ENCODE results near the gene C1D. TPM values are rescaled to one million over a fixed set of nuclear protein-coding genes. Genes with fewer than 3 reads are reported as not detected.

The C1D gene
- total RNA-seq, 1 donor from 2014 or later: 16.1 TPM

DNA sequence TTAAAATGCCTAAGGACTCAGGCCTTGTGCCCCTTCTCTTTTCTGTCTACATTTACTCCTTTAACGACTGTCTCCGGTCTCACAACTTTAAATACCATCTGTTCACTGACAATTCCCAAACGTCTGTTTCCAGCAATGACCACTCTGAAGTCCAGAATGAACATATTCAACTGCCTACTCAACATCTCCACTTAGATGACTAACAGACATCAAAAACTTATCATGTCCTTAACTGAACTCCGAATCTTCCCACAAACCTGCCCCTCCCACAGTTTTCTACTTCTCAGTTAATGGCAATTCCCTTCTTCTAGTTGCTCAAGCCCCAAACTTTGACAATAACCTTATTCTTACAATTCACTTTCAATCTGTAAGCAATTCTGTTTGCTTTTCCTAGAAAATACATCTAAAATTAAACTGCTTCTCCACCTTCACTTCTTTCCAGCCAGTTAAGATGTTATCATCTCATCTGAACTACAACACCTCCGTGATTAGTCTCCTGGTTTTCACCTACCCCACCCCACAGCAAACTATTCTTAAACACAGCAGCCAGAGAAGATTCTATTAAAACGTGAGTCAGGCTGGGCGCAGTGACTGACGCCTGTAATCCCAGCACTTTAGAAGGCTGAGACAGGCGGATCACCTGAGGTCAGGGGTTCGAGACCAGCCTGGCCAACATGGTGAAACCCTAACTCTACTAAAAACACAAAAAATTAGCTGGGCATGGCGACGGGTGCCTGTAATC, 2.8 kb downstream of the C1D start:
- DNase-seq (ENCODE audit: low read depth, low spot score): no peak

DNA sequence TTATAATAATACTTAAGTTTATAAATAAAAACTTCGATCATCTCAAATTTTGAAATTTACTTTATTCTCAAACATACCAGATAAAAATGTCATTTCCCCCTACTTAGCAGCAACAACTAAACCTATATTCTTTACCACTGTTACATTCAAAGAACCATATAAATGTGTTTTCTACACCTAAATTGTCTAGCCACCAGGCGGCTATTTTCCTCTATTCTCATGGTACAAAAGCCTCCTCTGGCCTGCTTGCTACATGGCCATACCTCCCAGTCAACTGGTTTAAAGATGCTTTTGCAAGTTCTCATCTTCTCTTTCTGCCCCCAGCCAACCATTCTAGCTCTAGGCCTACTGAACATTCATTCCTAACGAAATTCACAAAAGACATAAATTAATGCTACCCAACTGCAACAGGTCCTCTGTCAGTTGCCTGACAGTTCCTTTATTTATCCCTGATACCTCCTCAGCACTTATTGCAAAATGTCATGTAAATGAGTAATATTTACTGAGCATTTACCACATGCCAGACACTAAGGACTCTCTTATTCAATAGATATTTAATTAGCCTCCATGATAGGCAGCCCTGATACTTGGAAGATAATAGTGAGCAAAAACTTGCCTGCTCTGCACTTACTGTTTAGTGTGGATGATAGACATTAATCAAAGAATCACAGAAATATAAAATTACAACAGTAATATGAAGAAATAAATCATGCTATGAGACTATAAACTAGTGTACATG, 5.0 kb downstream of the C1D start:
- no peak for DNase-seq (ENCODE audit: low read depth, low spot score)

- no peak for DNase-seq (ENCODE audit: low read depth, low spot score)
Measured at GRCh38 chr2:68052717-68053422, 9.9 kb downstream of the C1D start.

DNA sequence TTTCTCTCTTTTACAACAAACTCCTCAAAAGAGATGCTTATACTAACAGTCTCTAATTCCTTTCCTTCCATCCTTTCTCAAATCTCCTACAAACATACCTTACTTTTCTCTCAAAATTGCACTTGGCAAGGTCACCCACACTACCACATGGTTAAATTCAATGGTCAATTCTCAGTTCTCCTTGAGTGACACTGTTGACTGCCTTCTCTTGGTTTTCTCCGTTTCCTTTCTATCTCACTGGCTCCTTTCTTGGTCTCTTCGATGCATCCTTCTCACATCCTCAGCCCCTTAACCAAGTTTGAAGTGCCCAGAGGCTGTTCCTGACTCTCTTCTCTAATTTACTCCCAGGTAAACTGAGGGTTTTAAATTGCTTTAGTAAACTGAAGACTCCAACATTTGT, 12.5 kb downstream of the C1D start:
- no peak for DNase-seq (ENCODE audit: low read depth, low spot score)

DNA sequence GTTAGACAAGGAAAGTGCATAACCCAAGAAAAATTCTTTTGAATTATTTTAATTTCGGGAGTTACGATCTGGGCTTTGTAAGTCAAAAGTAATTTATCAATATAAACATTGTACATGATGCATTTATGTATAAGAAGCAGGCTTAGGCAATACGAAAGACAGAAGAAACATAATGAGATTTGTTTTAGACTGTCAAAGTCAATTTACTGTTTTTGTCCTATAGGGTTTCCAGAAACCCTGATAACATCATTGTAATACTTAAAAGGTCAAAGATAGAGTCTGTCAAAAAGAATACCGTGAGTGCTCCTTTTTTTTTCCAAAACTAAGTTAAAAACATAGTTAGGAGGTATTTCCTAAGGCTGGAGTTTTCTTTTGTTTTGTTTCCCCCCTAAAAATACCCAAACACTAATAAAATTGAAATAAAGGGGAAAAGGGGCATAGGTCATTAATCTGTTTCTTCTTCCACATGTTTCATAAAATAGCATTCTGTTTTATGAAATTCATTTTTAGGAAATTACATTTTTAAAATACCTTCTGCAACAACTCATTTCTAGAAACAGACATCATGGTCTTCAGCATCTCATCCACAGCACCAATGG, 16.1 kb downstream of the C1D start:
- DNase-seq (ENCODE audit: low read depth, low spot score): no peak

- no peak for DNase-seq (ENCODE audit: low read depth, low spot score)
Measured at GRCh38 chr2:68046224-68046623, 16.6 kb downstream of the C1D start.

DNA sequence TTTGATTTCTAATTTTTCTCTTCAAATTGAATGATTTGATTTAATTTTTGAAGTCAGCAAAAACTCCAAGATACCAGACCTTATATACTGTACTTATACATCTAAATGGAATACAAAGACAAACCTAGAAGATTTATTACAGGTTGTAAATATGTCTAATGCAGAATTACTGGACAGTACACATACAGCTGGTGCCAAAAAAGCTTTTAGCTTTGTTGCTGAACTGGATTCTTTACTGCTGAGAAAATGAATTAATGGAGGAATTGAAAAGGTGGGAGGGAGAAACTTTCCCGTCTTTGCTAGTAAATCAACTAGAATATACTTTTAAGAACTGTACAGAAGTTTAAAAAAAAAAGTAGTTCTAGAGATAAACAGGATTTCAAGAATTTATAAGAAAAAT, 17.5 kb downstream of the C1D start:
- no peak for DNase-seq (ENCODE audit: low read depth, low spot score)

- no peak for DNase-seq (ENCODE audit: low read depth, low spot score)
Measured at GRCh38 chr2:68044099-68044498, 18.7 kb downstream of the C1D start.

DNA sequence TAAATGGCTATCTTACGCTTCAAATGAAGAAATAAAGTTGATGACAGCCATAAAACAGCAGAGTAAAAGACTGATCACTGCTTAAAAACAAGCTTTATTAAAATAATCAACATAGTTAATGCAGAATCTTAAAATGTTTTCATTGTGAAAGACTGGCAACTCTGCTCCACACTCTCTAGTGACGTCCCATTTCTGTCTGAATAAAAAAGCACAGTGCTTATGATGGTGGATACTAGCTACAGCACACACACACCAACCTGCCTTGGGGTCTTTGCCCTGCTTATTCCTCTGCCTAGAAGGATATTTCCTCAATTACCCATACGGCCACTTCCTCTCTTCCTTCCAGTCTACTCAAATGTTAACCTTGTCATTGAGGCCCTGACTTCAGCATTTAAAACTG, 19.1 kb downstream of the C1D start:
- DNase-seq (ENCODE audit: low read depth, low spot score): no peak

DNA sequence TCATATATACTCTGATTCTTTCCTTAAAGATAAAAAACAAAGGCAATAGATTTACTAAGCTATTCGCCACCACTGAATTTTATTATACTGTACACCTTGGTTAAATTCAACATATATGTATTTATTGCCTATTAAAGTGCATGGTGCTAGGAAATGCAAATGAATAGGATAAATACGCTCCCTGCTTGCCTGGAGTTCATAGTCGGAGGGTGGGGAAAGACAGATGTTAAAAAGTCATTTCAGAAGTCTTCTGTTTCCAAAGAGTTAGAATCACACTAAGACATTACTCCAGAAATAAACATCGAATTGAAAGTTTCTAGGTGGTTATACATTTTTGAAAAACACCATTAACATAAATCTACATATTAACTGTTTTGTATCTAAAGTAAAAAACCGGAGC, 19.8 kb downstream of the C1D start:
- DNase-seq (ENCODE audit: low read depth, low spot score): no peak

DNA sequence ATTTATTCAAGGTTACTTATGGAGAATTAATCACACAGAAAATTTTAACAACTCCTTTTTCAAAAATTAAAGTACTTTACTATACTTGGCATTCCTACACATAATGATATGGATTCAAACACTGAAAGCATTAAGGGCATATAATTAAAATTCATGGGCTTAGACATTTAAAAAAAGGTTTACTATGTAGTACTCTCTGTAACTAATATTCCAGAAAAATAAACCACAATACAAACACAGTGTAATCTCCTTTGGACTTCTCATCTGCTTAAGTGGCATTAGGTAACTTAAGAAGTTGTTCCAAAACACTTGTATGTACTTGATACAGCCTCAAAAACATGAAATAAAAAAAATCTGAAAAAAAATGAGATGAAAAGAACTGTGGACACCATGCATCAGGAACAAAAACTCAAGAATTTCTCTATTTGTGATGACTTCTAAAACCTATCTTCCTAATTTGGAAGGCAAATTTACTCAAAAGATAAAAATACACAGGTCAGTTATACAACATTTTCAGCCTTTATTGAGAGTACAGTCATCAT, 21.0 kb downstream of the C1D start:
- DNase-seq (ENCODE audit: low read depth, low spot score): no peak

DNA sequence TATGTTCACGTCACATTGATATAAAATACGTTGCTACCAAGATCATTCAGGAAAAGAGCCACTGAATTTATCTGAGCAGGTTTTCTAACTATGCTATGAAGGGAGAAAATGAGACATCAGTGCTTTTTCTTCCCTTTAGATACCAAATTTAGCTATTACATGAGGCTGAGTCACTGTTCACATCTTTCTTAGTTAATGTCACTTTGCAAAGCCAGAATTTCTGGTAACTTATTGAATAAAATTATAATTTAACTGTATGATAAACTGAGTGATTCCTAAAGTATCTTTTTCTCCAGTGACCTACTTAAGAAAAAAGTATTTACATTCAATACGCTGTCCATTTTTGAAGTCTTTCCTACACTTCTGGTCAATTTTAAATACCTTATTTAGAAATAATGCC, 22.7 kb downstream of the C1D start:
- DNase-seq (ENCODE audit: low read depth, low spot score): no peak

DNA sequence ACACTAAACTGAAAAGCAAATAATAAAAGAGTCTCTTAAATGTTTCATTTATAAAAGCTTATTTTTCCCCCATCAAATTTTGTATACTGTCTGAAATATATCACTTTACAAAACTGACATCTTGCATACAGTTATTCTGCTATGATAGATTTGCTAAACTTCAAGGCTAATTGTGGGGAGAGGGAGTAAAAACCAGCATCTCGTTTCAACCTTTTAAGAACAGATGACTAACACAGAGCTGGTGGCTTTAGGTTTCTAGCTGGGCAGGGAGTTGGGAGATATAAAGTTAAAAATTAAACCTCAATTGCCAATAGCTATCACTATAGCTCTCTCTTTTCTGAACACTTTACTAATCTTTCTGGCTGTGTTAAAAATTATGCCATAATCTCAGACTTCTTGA, 23.5 kb downstream of the C1D start:
- DNase-seq (ENCODE audit: low read depth, low spot score): no peak

- no peak for DNase-seq (ENCODE audit: low read depth, low spot score)
Measured at GRCh38 chr2:68032702-68033101, 30.1 kb downstream of the C1D start.

DNA sequence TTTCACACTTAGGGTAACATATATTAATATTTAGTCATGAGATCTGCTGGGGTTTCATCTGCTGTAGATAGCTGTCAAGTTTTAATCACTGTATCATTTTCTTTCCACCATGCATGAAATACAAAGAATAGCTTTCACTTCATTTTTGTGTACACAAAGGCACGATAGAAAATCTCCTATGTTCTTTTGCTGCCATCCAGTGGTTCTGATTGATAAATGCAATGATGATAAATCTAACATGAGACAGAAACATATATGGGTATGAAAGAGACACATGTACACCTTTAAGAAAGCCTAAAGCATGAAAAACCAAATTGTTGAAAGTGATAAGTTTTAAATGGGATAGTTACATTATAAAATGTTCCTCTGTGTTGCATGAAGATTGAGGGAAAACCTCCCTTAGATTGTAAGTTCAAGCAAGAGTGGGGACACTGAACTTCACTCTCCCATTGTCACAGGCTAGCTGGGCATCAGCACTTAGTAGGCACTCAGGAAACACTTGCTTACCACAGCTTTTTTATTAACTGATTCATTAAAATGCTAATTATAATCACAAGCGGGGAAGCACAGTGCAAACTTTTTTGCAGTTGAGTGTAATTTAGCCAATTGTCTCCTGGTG, 31.2 kb downstream of the C1D start:
- peak; percentile 7 for DNase-seq (ENCODE audit: low read depth, low spot score)

DNA sequence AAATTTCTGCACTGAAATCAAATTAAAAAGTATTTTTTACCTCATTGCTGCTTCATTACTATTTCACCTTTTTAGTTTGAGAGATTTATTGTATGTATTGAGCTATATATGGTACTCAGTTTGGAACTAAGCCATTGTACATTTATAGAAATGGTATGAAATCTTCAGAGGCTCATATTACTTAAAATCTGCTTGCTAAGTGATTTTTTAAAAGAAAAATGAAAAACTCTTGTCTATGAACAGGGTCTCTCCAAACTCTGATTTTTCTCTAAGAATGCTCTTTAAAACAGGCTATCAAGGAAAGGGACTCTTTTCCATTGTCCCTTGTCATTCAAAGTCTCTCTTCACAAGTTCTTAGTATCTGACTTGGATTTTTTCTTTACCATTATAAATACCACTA, 31.8 kb downstream of the C1D start:
- no peak for DNase-seq (ENCODE audit: low read depth, low spot score)

- DNase-seq (ENCODE audit: low read depth, low spot score): no peak
Measured at GRCh38 chr2:68030529-68030928, 32.3 kb downstream of the C1D start.

DNA sequence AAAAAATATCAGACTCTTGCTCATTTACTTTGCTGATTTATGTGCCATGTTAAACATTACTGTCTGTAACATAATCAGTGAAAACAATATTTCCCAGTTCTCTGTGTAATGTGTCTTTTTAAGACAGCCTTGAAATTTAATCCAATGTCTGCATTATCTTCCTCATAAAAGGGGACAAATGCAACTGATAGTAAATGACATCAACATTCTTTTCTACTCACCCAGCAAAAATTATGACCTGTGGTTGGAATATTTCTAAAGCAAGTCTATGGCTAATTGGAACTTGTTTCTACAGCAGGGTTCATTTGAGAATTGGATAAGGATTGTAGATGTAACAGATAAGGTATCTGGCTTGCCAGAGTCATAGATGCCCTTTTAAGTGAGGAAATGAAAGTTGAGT, 34.8 kb downstream of the C1D start:
- no peak for DNase-seq (ENCODE audit: low read depth, low spot score)

DNA sequence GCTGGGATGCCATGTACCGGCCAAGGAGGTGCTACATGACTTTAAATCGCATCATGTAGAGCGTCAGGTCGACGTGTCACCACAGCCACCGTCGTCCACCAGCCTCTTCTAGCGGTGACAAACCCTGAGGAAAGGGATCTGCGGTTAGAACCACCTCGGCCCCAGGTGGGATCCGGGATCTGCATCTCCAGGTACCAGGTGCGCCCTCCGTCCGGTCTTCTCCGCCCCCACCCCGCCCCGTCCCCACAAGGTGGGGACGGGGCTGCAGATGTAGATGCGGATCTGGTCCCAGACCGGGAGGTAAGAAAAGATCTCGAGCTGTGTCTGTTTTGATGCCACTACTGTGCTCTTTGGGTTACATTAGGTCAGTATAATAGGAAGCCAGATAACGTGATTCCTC, 38.4 kb downstream of the C1D start:
- DNase-seq (ENCODE audit: low read depth, low spot score): no peak

- DNase-seq (ENCODE audit: low read depth, low spot score): no peak
Measured at GRCh38 chr2:68023904-68024303, 38.9 kb downstream of the C1D start.

DNA sequence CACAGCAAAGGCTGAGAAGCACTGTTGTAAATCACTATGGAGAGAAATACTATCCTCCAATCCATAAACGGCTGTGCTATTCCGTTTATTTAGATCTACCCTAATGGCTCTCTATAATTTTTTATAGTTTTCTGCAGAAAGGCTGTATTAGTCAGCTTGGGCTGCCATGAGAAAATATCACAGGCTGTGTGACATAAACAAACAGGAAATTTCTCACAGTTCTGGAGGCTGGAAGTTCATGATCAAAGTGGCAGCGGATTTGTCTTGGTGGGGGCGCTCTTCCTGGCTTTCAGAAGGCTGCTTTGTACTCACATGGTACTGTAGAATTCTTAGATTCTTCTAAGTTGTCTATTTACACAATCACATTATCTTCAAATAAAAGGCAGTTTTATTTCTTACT, 44.1 kb downstream of the C1D start:
- no peak for DNase-seq (ENCODE audit: low read depth, low spot score)
